ENCODE results near the gene PYCR2.
A peak's percentile ranks its signal among the peaks of the same experiment; 100 is the strongest.

The PYCR2 gene

GRCh38 chr1:225882694-225883615 lies 41.1 kb downstream of the PYCR2 start:
- H3K4me3 ChIP-seq (ENCODE audit: low read length), result peak overlapping the region; percentile 83
- no peak for DNase-seq (ENCODE audit: low read depth)
- no peak for TF ChIP-seq CTCF (conservative IDR thresholded peaks at IDR 0.05; ENCODE audit: low read depth, low read length)

- DNase-seq (ENCODE audit: low read depth), result no peak
- peak; percentile 2 for TF ChIP-seq CTCF (conservative IDR thresholded peaks at IDR 0.05; ENCODE audit: low read depth, low read length)
- peak within 1 kb of the TSS; percentile 83 for H3K4me3 ChIP-seq (ENCODE audit: low read length)
Observed at GRCh38 chr1:225881959-225882693, 41.9 kb downstream of the PYCR2 start, which contains the start of gene TMEM63A. Gene TMEM63A (minus strand): TSS chr1:225882380. CDS start chr1:225877580, 4,800 bp downstream.

DNA sequence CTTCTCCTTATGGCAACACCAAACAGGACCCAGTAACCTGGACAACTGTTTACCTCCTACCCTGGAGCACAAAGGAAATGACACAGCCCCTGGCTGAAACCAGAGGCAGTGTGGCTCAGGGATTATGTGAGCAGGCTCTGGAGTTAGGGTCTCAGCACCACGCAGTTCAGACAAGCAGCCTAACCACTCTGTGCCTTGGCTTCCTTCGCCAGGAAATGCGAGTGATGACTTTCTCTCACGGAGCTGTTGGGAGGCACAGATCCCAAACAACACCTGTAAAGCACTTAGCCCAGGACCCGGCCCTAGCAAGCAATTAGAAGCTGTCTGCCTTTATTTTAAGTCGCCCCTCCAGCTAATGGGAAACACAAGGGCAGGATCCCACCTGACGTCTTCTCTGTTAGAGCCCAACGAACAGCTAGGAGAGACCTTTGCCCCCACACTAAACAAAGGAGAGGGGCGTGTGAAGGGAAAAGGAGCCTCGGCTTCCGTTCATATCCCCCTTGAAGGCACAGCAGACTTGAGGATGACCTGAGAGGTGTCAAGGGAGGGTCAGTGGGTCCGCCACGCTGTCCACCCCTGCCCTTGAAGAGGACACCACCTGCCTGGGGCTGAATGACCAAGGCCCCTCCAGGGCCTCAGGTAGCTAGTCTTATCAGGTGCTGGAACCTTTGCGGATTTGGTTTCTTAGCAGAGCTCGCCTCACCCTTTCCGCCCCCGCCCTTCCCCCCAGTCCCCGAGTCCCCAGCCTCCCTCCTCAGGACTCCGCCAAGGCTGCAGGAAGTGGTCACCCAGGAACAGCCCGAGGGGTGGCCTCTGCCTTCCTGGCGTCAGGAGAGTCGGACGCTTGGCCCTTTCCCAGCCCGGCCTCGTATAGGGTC lies 42.7 kb downstream of the PYCR2 start:
- no peak for DNase-seq (ENCODE audit: low read depth)
- peak overlapping the region; percentile 83 for H3K4me3 ChIP-seq (ENCODE audit: low read length)
- no peak for TF ChIP-seq CTCF (conservative IDR thresholded peaks at IDR 0.05; ENCODE audit: low read depth, low read length)

DNA sequence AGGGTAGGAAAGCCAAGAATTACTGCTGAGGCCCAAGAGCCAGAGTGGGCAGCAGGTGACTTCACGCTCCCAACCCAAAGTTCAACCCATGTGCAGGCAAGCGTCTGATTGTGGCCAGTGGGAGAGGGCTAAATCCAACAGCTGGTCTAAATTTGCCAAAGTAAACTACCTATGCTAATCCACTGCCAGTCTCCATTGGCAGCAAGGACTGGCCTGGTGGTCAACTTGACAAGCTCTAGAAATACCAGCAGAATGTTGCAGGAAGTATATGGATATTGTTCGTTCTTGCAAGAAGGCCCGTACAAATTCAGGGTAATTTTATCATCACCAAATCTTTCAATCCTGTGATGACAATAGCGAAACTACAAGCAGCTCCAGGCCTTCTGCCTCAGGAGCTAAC lies 43.4 kb downstream of the PYCR2 start:
- TF ChIP-seq CTCF (conservative IDR thresholded peaks at IDR 0.05; ENCODE audit: low read depth, low read length), result no peak
- no peak overlapping the region for H3K4me3 ChIP-seq (ENCODE audit: low read length)
- no peak for DNase-seq (ENCODE audit: low read depth)

GRCh38 chr1:225880222-225880588 lies 43.8 kb downstream of the PYCR2 start:
- no peak overlapping the region for H3K4me3 ChIP-seq (ENCODE audit: low read length)
- TF ChIP-seq CTCF (conservative IDR thresholded peaks at IDR 0.05; ENCODE audit: low read depth, low read length), result no peak
- no peak for DNase-seq (ENCODE audit: low read depth)

DNA sequence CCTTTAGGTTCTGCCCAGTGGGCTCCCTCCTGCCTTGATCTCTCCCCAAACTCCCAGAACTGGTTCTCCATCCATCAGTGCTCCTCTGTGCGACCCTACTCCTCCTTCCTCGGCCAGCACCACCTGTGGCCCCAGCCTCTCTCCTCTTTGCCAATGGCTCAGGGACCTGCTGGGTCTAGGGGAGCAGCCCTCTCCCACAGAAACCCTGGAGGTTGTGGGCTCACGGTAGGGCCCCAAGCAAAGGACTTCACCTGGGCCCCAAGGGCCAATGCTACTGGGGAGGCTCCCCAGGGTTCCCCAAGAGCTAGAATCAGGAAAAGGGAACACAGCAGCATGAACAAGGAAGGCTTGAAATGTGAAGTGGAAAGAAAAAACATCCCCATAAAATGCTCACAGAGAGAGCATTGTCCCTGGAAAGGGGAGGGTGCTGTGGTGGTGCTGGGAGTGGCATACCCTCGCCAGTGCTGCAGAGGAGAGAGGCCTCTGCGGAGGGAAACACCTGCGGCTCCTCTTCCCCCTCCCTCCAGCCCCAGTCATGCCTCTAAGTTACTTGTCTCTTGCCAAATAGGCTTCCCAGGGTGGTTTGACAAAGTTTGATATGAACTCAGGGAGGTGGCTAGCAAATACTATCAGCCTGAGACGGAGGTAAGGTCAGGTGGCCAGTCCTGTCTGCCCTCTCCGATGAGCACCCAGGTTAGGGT lies 44.4 kb downstream of the PYCR2 start:
- no peak for DNase-seq (ENCODE audit: low read depth)
- H3K4me3 ChIP-seq (ENCODE audit: low read length), result no peak overlapping the region
- no peak for TF ChIP-seq CTCF (conservative IDR thresholded peaks at IDR 0.05; ENCODE audit: low read depth, low read length)

Data from retinal pigment epithelial cell (primary cell).